ENCODE results near the gene ADAP1. TPM values are rescaled to one million over a fixed set of nuclear protein-coding genes. Genes with fewer than 3 reads are reported as not detected.

Gene ADAP1
- total RNA-seq, 1 experiment from 2014 or later, result 6.2 TPM

- no peak overlapping the region for H3K27ac Mint-ChIP-seq
- Histone ChIP-seq H3K79me1 (ENCODE audit: insufficient read depth, low read depth, low read length, poor library complexity, severe bottlenecking) (peaks cover 9% of the 10 kb centered on the region), H4K5ac (ENCODE audit: insufficient read length, low read depth, low read length) (no peak overlapping the region), H4K8ac (replicated peaks; ENCODE audit: insufficient read length, low read depth, low read length) (no peak overlapping the region), H3K4me2 (ENCODE audit: insufficient read depth, insufficient read length, low read length) (no peak overlapping the region), H3K27ac (ENCODE audit: insufficient read length, low read depth, low read length) (no peak overlapping the region), H3K14ac (ENCODE audit: insufficient read depth, low read length) (no peak overlapping the region), H2AK5ac (ENCODE audit: insufficient read length, low read length) (no peak overlapping the region), H3K18ac (ENCODE audit: insufficient read length, low read depth, low read length) (no peak overlapping the region), H3K4ac (ENCODE audit: low read depth, low read length) (no peak overlapping the region), H3K4me1 (ENCODE audit: insufficient read depth, low read length) (no peaks in the 10 kb centered on the region), H3T11ph (ENCODE audit: low read length) (no peak overlapping the region), H2BK120ac (ENCODE audit: low read depth, low read length, poor library complexity, severe bottlenecking) (no peak overlapping the region), H2BK20ac (ENCODE audit: low read depth, low read length, poor library complexity, severe bottlenecking) (no peak overlapping the region), H3K56ac (ENCODE audit: insufficient read length, low read depth, low read length) (no peak overlapping the region), H3K23ac (ENCODE audit: insufficient read length, low read depth, low read length) (no peak overlapping the region), H3K9ac (ENCODE audit: extremely low read depth, insufficient read length, low read length) (no peak overlapping the region), H2AFZ (ENCODE audit: low read length) (no peak overlapping the region), H2BK12ac (ENCODE audit: insufficient read length, low read depth, low read length) (no peak overlapping the region), H4K91ac (ENCODE audit: insufficient read length, low read depth, low read length) (no peak overlapping the region), H4K20me1 (ENCODE audit: control insufficient read depth, insufficient read depth, insufficient read length) (no peaks in the 10 kb centered on the region), H2BK5ac (ENCODE audit: insufficient read length, low read length) (no peak overlapping the region), H2BK15ac (ENCODE audit: low read depth, low read length) (no peak overlapping the region), H3K27me3 (ENCODE audit: insufficient read depth, low read length) (no peaks in the 10 kb centered on the region), H3K23me2 (ENCODE audit: insufficient read length, low read depth, low read length, poor library complexity, severe bottlenecking) (peaks cover 5% of the 10 kb centered on the region), H3K79me2 (ENCODE audit: insufficient read depth, low read length) (peaks cover 63% of the 10 kb centered on the region; the same call in 1 of the 2 replicates), H3K9me3 (ENCODE audit: control insufficient read depth, low read depth, low read length) (no peaks in the 10 kb centered on the region)
- H3K36me3 Mint-ChIP-seq (ENCODE audit: insufficient read depth in 1 of 3, low read depth in 3 of 3), result peaks cover 10 to 18% (median 17%) of the 10 kb centered on the region in 3 experiments
- H3K27me3 Mint-ChIP-seq (ENCODE audit: low read depth), result no peaks in the 10 kb centered on the region
- no peak overlapping the region; a peak in 1 of 5 replicates for H3K4me3 Mint-ChIP-seq
- no CpG with 5 or more reads among the region's 20 CpGs for WGBS (ENCODE audit: extremely low coverage, insufficient read length, low lambda C conversion rate)
- DNase-seq, result no peak
- peaks cover 10% of the 10 kb centered on the region in 2 experiments for H3K4me1 Mint-ChIP-seq
- TF ChIP-seq, protein P1, sequence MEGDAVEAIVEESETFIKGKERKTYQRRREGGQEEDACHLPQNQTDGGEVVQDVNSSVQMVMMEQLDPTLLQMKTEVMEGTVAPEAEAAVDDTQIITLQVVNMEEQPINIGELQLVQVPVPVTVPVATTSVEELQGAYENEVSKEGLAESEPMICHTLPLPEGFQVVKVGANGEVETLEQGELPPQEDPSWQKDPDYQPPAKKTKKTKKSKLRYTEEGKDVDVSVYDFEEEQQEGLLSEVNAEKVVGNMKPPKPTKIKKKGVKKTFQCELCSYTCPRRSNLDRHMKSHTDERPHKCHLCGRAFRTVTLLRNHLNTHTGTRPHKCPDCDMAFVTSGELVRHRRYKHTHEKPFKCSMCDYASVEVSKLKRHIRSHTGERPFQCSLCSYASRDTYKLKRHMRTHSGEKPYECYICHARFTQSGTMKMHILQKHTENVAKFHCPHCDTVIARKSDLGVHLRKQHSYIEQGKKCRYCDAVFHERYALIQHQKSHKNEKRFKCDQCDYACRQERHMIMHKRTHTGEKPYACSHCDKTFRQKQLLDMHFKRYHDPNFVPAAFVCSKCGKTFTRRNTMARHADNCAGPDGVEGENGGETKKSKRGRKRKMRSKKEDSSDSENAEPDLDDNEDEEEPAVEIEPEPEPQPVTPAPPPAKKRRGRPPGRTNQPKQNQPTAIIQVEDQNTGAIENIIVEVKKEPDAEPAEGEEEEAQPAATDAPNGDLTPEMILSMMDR (conservative IDR thresholded peaks at IDR 0.05), result no peak
- H3K9me3 Mint-ChIP-seq, result peaks cover 0 to 3% of the 10 kb centered on the region in 2 experiments; a peak in 1 of 5 replicates
Measured at GRCh38 chr7:881441-882234, 72.8 kb downstream of the ADAP1 start.

Measured in H9 (cell line).